Inflammatory macrophage treated with lipopolysaccharide for 1 hour (primary cell): ENCODE measurements around the gene IFFO2.

ENCODE experiments used
- DNase-seq, 2 donors: peaks; one replicate each; pipeline ENCODE4 v3.0.0-alpha.2; 2020 to 2022

Gene IFFO2

GRCh38 chr1:18949686-18950400, 6.6 kb downstream of the IFFO2 start:
- peak in 1 of 2 donors; percentile 44 for DNase-seq

GRCh38 chr1:18948913-18949685, 7.4 kb downstream of the IFFO2 start:
- no peak for DNase-seq

GRCh38 chr1:18948048-18948912, 8.2 kb downstream of the IFFO2 start:
- peak in 1 of 2 donors; percentile 61 for DNase-seq

- DNase-seq, result no peak
Observed at GRCh38 chr1:18947570-18947969, 8.9 kb downstream of the IFFO2 start.

GRCh38 chr1:18946550-18947381, 9.7 kb downstream of the IFFO2 start:
- peak; percentile 38 to 40 for DNase-seq

GRCh38 chr1:18945401-18945849, 11.1 kb downstream of the IFFO2 start:
- no peak for DNase-seq

DNA sequence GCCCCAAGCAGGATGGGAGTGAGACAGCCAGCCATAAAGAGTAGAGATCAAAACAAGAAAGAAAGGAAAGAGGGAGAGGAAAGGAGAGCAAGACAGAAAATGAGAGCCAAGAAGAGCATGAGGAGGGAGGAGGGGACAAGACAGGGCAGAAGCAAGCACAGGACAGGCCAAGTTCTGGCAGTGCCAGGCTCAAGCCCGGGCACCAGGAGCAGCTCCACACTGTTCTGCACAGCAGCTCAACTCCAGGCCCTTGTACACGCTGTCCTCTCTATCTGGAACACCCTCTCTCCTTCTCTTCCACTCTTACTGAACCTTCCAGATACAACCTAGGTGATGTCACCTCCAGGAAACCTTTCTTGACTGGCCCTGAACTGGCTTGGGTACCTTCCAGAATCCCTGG, 11.7 kb downstream of the IFFO2 start:
- no peak for DNase-seq

GRCh38 chr1:18943914-18944572, 12.4 kb downstream of the IFFO2 start:
- no peak for DNase-seq

DNA sequence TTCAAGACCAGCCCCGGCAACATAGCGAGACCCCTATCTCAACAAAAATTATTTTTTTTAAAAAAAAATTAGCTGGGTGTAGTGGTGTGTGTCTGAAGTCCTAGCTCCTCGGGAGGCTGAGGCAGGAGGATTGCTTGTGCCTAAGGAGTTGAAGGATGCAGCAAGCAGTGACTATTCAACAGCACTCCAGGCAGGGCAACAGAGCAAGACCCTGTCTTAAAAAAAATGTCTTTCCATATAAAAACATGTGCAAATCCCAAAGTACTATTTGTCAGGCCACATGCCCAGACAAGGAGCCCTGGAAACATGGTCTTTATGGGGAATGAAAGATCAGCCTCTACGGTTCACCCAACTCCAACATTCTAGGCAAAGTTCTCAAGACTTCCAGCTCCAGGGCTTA, 13.3 kb downstream of the IFFO2 start:
- DNase-seq, result no peak

DNA sequence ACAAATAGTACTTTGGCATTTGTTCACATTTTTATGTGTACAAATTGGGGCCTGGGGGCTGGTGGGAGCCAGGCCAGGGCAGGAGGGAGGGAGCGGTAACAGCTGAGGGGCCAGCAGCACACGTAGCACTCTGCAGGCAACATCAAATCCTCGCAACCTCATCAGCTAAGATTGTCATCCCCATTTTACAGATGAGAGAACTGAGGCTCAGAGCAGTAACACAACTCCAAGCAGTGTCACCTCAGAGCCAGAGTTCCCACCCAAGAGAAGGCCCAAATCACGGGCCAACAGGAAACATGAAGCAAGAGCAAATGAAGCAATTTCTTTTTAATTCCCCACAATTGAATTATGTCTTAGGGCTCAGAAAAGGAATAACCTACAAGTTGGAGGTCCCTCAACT, 14.1 kb downstream of the IFFO2 start:
- peak in 1 of 2 donors; percentile 24 for DNase-seq

DNA sequence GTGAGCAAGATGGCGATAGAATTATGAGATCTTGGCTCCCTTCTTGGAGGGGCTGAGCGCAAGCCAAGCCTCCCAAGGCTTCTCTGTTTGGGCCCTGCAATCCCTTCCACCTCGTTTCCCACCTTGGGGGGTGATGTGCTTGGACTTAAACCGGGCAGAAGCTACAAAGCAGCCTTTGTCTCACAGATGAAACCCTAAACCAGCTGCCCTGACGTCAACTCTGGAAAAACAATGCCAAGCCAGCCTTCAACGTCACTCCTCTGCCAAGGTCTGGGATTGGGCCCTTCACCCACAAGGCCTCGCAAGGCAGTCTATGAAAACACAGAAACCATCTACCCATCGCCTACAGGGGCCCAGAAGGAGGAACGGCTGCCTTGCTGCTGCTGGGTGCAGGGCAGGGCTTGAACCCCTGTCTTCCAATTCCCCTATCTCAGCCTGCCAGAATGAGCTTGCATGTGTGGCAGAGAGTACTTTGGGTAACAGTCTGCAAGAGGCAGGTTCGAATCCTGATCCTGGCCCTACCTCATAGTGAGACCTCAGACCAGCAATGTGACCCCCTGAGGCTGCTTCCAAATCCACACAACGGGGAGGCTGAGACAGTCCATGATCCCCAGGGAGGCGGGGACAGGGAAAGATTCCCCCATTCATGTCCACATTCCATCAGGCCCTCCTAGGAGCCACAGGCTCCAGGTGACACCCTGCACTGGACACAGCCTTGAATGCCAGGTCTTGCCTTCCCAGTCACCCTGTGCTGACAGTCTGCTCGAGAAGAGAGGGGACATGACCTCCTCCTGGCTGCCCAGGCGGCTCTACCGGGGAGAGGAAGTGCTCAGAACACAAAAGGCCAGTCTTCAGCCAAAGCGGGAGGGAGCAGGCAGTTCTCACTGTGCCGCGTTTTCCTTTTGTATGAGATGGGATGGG, 15.0 kb downstream of the IFFO2 start:
- no peak for DNase-seq

- DNase-seq, result no peak
Observed at GRCh38 chr1:18940303-18941020, 16.0 kb downstream of the IFFO2 start.

- DNase-seq, result no peak
Observed at GRCh38 chr1:18939398-18940302, 16.8 kb downstream of the IFFO2 start.

DNA sequence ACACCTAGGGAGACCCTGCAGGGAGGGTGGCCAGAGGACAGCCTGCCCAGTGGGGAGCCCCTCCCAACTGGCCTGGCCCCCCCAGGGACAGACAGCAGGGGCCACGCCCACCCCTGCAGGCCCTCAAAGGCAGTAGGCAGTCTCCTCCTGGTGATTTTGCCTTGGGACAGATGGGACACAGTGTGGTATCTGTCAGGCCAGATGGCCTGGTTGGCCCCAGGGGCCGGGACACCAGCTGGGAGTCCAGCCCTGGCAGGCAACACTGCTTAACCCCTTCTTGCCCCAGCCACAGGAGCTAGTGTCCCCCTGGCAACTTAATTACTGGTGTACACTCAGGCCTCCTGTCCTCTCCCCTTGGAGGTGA, 17.8 kb downstream of the IFFO2 start:
- DNase-seq, result no peak

DNA sequence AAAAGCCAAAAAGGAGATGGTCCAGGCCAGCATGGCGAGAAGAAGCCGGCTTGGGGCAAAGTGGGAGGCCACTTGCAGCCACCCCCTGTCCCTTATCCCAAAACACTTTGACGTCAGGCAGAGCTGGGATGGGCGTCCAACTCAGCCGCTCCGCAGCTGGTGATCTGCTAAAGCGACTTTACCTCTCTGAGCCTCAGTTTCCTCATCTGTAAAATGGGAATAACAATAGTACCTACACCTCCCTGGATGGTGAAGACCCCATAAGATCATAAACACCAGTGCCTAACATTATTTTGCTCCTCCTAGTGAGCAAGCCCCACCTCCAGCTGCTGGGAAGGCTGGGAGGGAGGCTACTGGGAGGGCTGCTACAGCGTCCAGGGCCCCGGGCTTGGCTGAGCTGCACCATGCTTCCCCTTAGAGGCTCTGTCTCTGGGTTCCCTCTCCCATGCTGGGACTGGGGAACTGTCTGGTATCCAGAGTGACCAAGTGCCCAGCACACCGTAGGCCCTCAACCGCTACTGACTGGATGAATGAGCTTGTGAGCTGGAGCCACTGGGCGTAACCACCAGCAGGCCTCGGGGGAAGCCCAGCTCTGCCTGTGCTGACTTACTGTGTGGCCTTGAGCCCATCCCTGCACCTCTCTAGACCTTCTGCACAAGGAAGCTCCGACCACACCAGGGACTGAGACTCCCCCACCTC, 18.3 kb downstream of the IFFO2 start:
- DNase-seq, result no peak

GRCh38 chr1:18937539-18937938, 18.9 kb downstream of the IFFO2 start:
- DNase-seq, result no peak

- no peak for DNase-seq
Observed at GRCh38 chr1:18936814-18937481, 19.5 kb downstream of the IFFO2 start.

DNA sequence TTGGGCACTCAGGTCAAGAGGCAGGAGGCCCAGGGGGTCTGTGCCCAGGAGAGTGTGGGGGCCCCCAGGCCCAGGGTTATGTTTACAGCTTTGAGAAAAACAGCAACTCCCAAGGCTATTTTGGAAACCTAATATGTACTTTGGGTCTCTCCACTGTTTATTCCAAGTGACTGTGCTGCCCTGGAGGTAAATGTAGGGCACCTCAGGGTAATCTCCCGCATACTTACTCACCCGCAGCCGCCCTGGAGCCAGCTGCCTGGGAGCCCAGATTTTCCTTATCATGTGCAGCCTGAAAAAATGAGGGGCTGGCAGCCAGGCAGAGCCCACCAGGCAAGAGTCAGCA, 20.0 kb downstream of the IFFO2 start:
- DNase-seq, result no peak
